LNCaP clone FGC (cell line): ENCODE measurements around the gene SNX9.

Experiments used
- DNase-seq: peaks from one replicate; pipeline ENCODE4 v3.0.0-alpha.2; 2011; ENCODE audit warnings: low read depth
- H3K4me3 ChIP-seq: 2 replicates; pipeline ENCODE4 v1.5.1; 2011; ENCODE audit warnings: mild to moderate bottlenecking, low read depth, low read length, control low read depth
- CTCF ChIP-seq: IDR thresholded peaks from 2 replicates; pipeline ENCODE4 v1.5.1; 2012; ENCODE audit warnings: mild to moderate bottlenecking; ENCODE audit not compliant: control insufficient read depth, insufficient read depth; ENCODE audit errors: extremely low read depth

The SNX9 gene

GRCh38 chr6:157832250-157832967 lies 9.4 kb downstream of the SNX9 start:
- no peak for DNase-seq
- H3K4me3 ChIP-seq, result no peak overlapping the region
- no peak for TF ChIP-seq CTCF

- no peak overlapping the region for H3K4me3 ChIP-seq
- TF ChIP-seq CTCF, result no peak
- no peak for DNase-seq
Measured at GRCh38 chr6:157834549-157834948, 11.5 kb downstream of the SNX9 start.

GRCh38 chr6:157838718-157839430 lies 15.8 kb downstream of the SNX9 start:
- H3K4me3 ChIP-seq, result no peak overlapping the region
- DNase-seq, result no peak
- TF ChIP-seq CTCF, result no peak

- DNase-seq, result no peak
- no peak for TF ChIP-seq CTCF
- no peak overlapping the region for H3K4me3 ChIP-seq
Measured at GRCh38 chr6:157839606-157840005, 16.6 kb downstream of the SNX9 start.

GRCh38 chr6:157840261-157840660 lies 17.2 kb downstream of the SNX9 start:
- no peak for TF ChIP-seq CTCF
- no peak for DNase-seq
- H3K4me3 ChIP-seq, result no peak overlapping the region

- no peak for TF ChIP-seq CTCF
- no peak for DNase-seq
- no peak overlapping the region for H3K4me3 ChIP-seq
Measured at GRCh38 chr6:157840776-157841175, 17.7 kb downstream of the SNX9 start.
